C4-2B (cell line): ENCODE data around the gene CFAP410.

ENCODE experiments used
- CTCF ChIP-seq: fragments of 450-650 bp; conservative IDR thresholded peaks from 2 replicates; pipeline ENCODE4 v1.5.1; 2017; ENCODE audit warnings: mild to moderate bottlenecking
- ZFX ChIP-seq: fragments of 450-650 bp; IDR thresholded peaks from 2 replicates; pipeline ENCODE4 v1.6.1; 2017

- TF ChIP-seq CTCF (no peak), ZFX (no peak)
These were observed 6.3 kb upstream of the CFAP410 start for GRCh38 chr21:44345495-44345894.
